HG02588 (cell line): ENCODE measurements around the gene PIWIL1.

Experiments
- ATAC-seq: cut with Tn5 transposase; IDR thresholded peaks from one replicate; pipeline ENCODE4 v1.9.1; 2021; ENCODE audit warnings: mild to moderate bottlenecking, moderate library complexity; ENCODE audit not compliant: unreplicated experiment

The PIWIL1 gene

DNA sequence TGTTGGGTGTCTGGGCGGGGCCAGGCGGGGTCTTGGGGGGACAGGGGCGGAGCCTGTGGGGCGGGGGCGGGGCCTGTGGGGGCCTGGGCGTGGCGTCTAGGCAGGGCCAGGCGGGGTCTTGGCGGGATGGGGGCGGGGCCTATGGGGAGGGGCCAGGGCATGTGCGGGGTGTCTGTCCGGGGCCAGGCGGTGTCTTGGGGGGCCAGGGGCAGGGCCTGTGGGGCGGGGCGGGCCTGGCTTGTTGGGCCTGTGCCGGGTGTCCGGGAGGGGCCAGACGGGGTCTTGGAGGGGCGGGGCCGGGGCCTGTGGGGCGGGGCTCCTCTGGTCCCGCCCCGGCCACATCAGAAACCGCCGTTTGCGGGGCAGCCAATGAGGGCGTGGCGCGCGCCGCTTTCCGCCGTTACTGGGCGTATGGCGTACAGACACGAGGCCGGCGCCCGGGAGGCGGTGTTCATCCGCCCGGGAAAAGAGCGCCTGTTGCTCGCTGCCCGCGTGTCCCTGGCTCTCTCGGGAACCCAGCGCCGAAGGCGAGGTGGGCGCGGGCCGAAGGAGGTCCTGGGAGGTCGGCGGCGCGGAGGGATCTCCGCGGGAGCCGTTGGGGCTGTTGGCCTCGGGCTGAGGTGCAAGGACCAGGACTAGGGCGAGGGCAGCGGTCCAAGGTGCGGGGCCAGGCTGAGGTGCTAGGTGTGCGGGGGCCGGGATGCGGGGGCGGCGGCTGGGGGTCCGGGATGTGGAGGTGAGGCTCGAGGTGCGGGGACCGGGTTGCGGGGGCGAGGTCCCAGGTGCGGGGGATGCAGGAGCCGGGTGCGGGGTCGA lies at the start of gene PIWIL1:
Gene PIWIL1, plus strand, starts transcription at position 400 of the 816 bp plus-strand sequence. CDS start 4,705 bp downstream, outside the sequence.
- ATAC-seq: no peak

DNA sequence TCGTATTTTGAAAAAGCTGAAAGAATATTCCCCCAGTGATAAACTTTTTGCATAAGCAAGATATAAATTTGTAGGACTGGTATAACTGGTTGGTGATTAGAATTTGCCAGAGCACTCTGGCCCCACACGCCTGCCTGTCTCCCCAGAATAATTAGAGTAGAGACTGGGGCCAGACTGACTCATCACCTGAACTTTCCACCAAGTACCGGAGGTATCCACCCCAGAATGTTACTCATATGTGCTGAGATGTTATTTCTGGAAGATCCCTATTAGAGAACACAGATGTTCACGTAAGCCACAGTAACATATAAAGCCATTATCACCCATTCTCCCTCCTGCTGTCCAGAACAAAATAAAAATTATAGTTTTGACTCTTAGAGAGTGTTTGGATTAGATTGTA lies 49.5 kb upstream of the PIWIL1 start:
- ATAC-seq: no peak

DNA sequence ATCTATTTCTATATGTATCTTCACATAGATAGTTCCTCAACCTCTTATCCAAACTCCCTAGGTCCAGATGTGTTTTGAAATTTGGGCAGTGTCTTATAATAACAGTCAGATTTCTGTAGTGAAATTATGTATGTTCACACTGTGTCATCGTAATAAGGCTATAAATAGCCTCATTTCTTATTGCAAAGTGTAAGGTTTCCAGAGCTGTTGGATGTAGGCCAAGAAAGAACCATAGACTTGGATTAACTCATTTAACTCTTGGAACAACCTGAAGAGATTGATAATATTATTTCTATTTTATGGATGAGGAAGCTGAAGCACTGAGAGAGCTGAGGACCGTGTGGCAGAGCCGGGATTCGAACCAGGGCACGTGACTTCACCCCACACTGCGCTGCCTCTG lies 49.0 kb upstream of the PIWIL1 start:
- no peak for ATAC-seq

DNA sequence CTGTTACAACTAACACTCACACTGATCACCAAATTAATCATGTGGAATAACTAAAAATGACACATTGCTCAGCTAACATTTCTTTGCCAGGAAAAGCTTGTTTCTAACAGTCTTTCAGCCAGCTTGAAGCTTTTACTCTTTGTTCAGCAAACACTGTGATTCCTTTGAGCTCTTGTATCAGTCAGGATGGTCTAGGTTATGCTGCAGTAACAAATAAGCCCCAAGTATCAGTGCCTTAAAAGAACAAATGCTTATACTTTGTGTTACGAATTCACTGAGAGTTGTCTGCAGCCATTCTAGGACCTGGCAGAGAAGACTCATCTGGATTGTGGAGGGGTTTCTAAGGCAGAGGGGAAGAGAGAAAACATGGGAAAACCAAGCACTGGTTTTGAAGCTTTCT lies 47.6 kb upstream of the PIWIL1 start:
- no peak for ATAC-seq

DNA sequence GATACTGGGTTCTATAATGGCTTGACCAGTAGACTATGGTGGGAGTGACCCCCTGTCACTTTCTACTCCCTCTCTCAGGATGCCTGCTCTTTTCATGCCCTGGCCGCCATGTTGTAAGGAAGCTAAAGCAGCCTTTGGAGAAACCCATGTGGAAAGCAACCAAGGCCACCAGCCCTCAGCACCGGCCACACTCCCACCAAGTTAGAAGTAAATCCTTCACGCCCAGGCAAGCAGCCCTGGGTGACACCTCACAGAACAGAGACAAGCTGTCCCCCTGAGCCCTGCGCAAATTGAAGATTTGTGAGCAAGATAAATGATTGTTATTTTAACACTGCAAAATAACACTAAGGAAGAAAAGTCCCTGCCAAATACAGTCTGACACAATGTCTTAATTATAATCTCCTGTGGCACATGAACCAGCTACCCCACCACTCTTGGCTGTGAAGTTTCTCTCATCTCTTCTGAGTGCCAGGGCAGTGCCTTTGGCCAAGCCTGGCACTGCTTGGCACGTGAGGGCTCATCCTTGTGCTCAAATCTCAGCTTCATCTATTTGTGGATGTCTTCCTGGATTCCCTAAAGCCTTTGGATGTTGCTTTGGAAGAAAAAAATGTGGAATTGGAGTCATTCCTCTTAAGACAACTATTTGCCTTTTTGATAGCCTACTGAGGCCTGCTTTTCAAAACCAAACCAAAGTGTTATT lies 39.2 kb upstream of the PIWIL1 start:
- ATAC-seq: no peak

DNA sequence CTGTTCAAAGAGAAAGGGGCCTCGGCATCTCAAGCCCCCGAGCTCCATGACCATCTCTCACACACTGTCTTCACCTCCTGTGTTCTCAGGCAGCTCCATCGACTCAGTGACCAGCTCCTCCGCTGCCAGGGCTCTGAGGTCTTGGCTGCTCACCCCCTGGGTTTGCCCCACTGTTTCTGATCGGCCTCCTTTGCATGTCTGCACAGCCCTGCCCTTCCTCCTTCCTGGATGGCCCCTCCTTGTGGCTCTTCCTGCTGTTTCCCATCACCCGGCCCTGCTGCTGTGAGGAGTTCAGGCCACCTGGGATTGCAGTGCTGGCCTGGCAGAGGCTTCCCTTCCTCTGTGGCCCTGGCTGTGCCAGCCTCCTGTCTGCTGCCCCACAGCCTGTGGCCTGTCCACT lies 38.1 kb upstream of the PIWIL1 start:
- ATAC-seq: no peak

DNA sequence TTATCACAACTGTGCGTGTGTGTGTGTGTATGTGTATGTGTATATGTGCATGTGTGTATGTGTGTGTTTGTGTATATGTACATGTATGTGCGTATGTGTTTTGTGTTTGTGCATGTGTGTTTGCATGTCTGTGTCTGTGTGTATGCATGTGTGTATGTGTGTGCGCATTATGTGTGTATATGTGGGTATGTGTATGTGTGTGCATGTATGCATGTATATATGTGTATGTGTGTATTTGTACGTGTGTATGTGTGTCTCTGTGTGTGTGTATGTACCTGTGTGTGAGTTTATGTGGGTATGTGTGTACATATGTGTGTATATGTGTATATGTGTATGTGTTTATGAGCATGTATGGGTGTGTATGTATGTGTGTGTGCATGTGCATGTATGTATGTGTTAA lies 37.6 kb upstream of the PIWIL1 start:
- no peak for ATAC-seq

DNA sequence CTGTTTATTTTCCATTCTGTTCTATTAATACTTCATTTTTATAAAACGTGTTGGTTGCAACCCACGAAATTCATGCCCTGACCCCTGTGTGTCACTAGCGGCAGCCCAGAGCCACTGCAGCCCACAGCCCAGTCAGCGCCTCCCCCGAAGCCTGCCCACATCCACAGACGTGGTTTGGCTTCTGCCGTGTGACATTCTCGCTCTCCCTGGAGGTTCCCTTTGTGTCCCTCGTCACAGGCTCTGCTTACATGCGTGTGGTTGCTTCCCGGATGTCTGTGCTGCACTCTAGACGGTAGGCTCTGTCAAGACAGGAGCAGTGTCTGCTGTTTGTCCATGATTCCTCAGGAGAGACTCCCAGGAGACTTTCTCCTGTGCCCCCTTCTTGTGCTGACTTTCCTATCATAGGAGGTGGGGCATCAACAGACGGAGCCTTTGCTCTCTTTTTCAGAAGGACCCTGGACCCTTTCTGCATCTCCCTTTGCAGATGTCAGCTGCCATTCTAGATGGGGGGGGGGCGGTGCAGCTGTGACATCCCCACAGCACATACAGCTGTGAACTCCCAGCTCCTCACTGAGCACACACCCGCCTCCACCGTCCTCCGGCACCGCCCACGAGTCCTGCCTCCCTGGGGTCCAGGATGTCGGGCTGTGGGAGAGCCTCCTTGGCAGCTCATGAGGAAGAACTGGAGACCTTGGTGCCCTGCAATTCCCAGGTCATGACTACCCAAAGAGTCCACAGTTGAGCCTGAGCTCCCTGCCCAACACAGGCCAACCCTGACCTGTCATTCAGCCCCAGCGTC lies 36.8 kb upstream of the PIWIL1 start:
- ATAC-seq: no peak

DNA sequence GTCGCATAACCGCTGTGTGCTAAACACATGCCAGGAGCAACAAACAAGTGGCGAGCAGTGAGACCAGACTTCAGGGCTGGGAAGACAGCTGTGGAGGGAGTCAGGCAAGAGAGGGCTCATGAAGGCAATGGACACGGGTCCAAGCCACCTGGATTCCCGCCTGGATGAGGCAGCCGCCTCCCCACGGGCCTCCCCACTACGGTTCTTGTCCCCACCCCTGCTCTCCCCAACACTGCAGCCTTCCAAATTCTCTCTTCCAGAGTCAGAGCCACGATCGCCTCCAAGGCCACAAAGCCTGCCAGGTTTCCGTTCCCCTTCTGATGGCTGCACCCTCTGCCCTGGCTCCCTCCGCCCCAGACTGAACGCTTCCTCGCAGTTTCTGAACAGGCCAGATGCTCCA lies 36.1 kb upstream of the PIWIL1 start:
- ATAC-seq: no peak

DNA sequence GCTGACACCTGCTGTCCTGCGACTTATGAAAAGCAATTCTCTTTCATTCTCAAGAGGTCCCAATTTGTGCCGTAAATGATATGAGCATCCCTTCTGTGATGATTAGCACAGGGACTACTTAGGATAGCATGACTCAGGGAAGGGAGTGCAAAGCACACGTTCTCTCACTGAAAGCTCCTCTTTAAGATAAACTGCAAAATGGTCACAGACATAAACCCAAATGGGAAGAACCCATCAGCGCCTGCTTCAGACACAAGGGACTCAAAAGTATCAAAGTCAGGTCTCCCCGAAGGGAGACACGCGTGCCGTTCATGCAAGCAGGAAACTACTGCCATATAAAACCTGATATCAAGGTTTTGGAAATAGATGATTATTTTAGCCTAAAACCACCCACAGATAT lies 33.9 kb upstream of the PIWIL1 start:
- no peak for ATAC-seq

DNA sequence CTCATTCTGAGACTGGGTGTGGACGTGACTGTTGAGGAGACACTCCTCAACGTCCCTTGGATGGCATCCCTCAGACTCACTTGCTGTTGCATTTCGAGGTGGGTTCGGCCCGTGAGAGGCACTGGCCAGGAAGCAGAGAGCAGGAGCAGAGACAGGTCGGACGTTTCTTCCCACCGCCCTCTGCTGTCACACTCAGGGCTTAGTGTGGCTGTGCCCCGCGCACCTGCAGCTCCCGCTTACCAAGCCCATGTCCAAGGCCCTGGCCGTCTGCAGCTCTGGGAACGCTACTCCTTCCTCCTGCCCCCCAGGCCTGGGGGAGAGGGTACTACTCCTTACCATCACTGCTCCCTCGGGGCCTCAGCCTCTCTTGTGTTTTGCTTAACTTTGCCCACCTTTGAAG lies 29.8 kb upstream of the PIWIL1 start:
- ATAC-seq: no peak

DNA sequence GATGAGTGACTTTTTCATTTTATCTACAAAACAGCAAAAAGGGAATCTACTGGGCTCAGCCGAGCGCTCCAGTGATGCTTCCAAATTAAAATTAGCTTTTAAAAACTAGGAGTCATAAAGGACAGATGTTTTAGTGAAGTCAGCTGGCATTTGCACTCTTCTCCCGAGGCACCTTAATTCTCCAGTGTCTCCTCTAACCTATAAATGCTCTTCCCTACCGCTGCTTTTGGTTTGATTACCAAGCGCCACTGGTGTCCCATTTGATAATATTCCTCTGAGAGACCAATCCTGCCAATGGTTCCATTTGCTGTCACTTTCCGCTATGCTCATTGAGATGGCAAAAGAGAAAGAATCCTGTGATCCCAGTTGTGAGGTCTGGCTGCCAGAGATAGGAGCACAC lies 29.3 kb upstream of the PIWIL1 start:
- no peak for ATAC-seq

DNA sequence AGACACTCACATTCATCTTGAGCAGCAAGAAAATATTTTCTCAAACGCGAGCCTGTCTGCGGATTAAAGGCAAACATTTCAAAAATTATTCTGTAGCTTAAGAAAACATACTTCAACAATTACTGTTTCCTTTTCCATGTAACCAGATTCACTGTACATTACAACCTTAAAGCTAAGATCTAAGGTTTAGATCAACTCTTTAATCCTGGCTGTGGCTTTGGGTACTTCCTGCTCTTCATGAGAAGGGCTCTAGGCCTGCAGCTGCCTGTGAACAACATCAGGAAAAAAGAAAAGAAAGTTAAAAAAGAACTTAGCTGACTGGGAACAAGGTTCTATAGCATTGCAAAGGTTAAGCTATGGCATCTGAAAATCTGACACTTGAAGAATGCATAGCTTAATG lies 21.4 kb upstream of the PIWIL1 start:
- no peak for ATAC-seq

DNA sequence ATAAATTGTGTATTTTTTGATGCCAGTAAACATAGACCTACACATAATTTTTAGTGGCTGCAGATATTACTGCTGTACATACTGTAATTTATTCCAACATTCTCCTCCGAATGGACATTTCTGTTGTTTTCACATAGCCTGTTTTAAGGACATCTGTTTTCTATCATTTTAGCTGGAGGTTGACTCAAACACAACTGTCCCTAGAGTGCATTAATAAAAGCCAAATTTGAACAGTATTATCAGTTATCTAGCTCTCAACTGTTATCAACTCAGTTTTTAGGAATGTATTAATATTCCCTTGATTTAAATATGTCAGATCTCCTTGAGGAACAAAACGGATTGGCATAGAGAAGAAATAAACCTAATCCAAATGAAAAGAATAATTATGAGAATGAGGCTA lies 17.2 kb upstream of the PIWIL1 start:
- ATAC-seq: no peak

DNA sequence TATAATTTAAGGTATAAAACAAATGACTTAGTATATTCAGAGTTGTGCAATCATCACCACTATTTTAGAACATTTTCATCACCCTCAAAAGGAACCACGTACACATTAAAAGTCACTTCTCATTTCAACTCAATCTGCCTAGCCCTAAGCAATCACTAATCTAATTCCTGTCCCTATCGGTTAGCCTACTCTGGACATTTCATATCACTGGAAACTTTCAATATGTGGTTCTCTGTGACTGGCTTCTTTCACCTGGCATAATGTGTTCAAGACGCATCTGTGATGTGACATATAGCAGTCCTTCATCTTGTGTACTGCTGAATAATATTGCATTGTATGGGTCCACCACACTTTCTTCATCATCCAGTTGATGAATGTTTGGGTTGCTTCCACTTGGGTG lies 15.4 kb upstream of the PIWIL1 start:
- ATAC-seq: no peak

DNA sequence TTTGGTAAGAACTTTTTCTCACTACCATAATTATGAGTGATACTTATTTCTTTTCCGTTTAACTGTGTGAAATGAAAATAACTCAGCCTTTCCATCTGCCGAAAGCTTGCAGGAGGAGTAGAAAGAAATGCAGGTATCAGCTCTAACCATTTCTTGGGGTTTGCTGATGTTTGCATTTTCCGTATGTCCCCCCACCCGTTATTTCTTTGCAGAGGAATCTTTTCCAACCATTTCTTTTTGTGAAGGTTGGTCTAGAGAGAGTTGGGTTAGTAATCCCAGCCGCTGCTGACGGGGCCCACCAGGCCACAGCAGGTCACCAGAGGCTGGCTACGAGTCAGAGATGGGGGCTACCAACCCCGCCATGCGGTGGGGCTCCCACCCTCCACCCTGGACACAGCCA lies 7.0 kb upstream of the PIWIL1 start:
- no peak for ATAC-seq

DNA sequence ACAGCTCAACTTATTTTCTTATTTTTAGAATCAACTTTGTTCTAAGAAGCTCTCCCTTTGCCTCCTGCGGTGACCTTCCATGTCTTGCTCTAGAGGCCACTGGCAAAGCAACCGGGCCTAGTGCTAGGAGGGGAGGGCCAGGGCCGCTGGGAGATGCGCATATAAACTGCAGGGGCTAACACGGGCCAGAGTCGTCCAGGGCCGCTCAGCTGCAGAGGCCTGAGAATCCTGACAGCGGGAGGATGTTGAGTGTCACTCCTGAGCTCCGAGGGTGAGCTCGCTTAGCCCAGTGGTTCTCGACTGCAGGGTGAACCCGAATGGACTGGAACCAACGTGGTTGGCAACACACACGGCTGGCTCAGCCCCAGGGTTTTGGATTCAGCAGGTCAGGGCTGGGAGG lies 6.5 kb upstream of the PIWIL1 start:
- ATAC-seq: no peak

DNA sequence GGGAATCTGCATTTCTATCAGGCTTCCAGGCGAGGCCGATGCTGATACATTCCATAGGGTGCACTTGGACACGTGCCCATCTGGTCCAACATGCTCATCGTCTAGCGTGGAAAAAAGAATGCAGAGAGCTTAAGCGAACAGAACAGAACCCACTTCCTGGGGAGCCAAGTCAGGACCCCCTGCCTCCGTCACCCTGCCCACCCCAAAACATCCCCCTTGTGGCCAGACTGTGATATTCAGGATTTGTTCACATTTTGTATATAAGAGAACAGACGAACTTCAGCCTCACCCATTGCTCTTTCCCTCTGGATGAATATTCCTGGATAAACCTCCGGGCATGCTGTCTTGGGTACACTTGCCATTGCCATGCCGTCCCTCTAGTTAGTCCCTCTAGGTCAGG lies 4.3 kb upstream of the PIWIL1 start:
- ATAC-seq: no peak

DNA sequence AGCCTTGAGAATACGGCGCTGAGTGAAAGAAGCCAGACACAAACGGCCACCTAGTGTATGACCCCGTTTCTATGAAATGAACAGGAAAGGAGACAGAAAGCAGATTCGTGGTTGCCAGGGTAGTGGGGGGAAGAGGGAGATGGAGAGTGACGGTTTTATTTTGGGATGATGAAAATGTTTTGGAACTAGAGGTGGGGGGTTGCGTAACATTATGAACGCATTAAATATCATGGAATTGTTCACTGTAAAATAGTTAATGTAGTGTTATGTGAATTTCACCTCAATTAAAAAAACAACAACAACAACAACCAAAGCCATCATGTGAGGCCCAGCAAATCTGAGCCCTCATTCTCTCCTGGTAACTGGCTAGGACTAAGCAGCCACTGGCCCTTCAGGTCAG lies 3.3 kb upstream of the PIWIL1 start:
- ATAC-seq: no peak

DNA sequence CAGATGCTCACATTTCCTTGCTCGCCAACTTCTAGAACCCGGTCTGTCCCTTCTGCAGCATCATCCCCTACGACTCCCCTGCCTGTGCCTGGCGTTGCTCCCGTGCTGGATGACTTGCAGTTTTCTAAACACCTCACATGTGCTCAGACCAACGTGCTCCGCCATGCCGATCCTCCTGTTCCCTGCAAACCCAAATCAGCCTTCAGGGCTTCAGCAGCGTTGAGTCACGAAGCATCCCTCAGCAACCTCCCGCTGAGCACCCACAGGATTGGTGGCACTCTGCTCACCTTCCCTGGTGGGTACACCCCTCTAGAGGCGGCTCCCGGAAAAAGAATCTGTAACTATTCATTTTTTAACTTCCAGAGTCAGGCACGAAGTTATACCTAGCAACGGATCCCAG lies 2.8 kb upstream of the PIWIL1 start:
- no peak for ATAC-seq

DNA sequence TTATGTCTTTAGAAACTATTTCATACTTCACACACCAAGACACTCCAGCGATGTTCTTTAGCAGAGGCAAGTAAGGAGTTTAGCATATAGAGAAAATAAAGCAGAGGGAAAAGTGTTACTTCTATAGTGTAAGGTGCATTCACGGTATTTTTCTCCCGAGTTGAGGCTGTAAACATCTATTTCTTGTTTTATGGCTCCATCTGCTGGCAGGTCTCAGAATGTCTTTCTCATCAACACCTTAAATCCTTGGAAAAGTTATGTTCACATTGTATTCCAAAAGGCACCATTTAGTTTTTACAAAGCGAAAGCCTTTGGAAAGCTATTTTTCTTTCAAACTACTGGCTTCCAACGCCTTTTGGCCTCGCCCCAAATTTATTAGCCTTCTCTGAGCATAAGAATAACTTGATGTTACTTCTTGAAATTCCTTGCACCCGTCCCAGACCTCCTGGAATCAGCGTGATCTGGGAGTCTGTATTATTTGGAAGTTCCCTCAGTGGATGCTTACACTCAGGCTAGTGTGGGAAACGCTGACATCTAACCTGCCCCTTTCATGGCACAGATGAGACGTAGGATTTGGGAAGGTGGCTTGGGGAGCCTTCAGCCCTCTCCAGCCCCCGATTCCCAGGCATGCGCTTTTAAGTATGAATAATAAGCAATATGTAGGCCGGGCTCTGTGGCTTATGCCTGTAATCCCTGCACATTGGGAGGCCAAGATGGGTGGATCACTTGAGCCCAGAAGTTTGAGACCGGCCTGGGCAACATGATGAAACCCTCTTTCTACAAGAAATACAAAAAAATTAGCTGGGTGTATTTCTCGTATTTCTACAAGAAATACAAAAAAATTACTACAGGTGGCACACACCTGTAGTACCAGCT lies 1.9 kb upstream of the PIWIL1 start:
- no peak for ATAC-seq
